HL-60 (cell line): ENCODE data around the gene TRIM3.

ENCODE experiments used
- CTCF ChIP-seq: IDR thresholded peaks from one replicate; pipeline ENCODE4 v1.5.1; 2011; ENCODE audit warnings: low read length, control low read depth, inconsistent platforms; ENCODE audit not compliant: insufficient read depth
- POLR2AphosphoS5 ChIP-seq: IDR thresholded peaks from 2 replicates; pipeline ENCODE4 v1.6.1; 2012; ENCODE audit warnings: low read depth
- REST ChIP-seq: IDR thresholded peaks from 2 replicates; pipeline ENCODE4 v1.6.1; 2012; ENCODE audit warnings: low read depth; ENCODE audit not compliant: insufficient replicate concordance

GRCh38 chr11:6415797-6416196 lies 57.9 kb downstream of the TRIM3 start:
- no peak for TF ChIP-seq CTCF
- no peak for TF ChIP-seq POLR2AphosphoS5
- no peak for TF ChIP-seq REST
